GM13976 (cell line): ENCODE data around the gene GDF7.

Source experiments
- DNase-seq: peaks from one replicate; pipeline ENCODE4 v3.0.0; 2012; ENCODE audit warnings: low spot score
- in situ Hi-C: fragments of 300-500 bp; cut with MboI; formaldehyde crosslinking; loops from one replicate; pipeline ENCODE4 v1.12.0; 2022; ENCODE audit warnings: low sequenced_read_pairs, mixed read lengths, inconsistent platforms; ENCODE audit not compliant: unreplicated experiment
- TF ChIP-seq, protein P1 (sequence below): IDR thresholded peaks from 2 replicates; pipeline ENCODE4 v1.5.1; 2012; ENCODE audit warnings: borderline replicate concordance, mild to moderate bottlenecking; ENCODE audit not compliant: insufficient read depth; ENCODE audit errors: extremely low read depth, missing control alignments, control extremely low read depth

The GDF7 gene

DNA sequence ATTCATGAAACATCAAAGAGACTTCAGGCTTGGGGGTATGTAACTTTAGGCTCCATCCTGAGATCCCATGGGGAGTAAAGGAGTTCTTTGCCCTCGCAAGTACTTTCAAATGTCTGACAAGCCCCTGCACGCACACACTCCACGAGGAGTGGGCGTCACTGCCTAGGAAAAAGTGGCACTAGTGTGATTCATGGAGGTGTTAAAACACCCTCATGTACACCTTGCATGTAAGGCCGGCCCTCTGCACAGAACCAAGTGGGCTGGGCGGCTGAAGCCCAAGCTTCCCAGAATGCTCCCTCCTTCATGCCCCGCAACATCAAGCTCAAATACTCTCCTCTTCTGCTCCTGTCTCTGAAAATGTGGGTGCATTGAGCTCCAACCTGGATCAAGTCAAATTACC, 23.9 kb upstream of the GDF7 start:
- DNase-seq = no peak
- in situ Hi-C loops = loop anchor here (5.0 to 25.0 kb wide), 3 partner anchors 201 to 506 kb away; partner anchors contain the start of gene SDC1
- TF ChIP-seq, protein P1, sequence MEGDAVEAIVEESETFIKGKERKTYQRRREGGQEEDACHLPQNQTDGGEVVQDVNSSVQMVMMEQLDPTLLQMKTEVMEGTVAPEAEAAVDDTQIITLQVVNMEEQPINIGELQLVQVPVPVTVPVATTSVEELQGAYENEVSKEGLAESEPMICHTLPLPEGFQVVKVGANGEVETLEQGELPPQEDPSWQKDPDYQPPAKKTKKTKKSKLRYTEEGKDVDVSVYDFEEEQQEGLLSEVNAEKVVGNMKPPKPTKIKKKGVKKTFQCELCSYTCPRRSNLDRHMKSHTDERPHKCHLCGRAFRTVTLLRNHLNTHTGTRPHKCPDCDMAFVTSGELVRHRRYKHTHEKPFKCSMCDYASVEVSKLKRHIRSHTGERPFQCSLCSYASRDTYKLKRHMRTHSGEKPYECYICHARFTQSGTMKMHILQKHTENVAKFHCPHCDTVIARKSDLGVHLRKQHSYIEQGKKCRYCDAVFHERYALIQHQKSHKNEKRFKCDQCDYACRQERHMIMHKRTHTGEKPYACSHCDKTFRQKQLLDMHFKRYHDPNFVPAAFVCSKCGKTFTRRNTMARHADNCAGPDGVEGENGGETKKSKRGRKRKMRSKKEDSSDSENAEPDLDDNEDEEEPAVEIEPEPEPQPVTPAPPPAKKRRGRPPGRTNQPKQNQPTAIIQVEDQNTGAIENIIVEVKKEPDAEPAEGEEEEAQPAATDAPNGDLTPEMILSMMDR = no peak

DNA sequence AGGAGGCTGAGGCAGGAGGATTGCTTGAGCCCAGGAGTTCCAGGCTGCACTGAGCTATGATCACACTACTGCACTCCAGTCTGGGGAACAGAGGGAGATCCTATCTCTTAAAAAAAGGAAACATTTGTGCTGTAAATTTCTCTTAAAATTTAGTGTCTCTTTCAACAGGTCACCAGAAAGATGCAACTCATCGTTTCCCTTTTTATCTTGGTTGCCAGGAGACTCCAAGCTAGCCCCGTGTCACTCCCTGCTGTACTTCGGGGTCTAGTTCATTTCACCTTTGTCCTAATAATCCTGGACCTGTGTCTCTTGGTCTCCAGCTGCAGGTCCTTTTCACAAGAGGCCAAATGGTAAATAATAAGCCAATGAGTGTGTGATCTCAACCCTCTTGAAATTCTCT, 23.1 kb upstream of the GDF7 start:
- TF ChIP-seq, protein P1 = no peak
- in situ Hi-C loops = loop anchor here (5.0 to 25.0 kb wide), 3 partner anchors 202 to 507 kb away; partner anchors contain the start of gene SDC1
- DNase-seq = no peak

DNA sequence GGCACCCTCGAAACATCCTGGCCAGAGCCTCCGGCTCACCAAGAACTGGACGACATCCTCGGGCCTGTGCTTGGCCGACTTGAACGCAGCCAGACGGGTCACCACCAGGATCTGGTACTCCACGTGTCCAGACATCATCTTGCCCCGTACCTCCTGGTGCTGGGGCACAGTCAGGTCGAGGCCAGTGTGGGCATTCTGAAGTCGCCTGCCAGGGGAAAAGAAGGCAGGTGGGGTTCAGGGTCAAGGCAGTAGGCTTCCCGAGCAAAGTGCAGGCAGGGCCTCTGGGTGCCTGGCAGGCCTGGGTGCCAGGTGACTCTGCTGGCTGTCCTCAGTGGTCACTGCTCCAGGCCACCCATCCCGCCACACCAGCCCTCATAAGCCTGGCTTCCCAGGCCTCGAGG, 21.6 kb upstream of the GDF7 start:
- in situ Hi-C loops = loop anchor here (25.0 kb wide), 2 partner anchors 408 to 508 kb away; partner anchors contain the start of gene SDC1
- TF ChIP-seq, protein P1 = no peak
- no peak for DNase-seq

DNA sequence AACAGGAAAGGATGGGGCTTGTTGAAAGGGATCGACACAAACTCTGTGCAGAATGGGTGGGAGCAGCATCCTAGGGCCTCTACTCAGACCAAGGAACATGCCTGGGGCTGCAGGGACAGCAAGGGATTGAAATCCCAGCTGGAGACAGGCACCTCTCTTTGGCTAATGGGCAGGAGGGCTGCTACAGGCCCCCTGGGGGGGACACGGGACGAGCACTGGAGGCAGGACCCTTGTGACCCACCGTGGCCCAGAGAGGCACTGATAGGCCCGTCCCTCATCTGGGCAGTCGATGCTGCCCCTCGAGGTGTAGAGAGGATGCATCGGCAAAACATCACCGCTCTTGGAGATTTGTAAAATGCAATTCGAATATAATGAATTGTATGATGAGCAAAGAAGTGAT, 21.2 kb upstream of the GDF7 start:
- TF ChIP-seq, protein P1 = no peak
- in situ Hi-C loops = loop anchor here (25.0 kb wide), 2 partner anchors 408 to 508 kb away; partner anchors contain the start of gene SDC1
- DNase-seq = no peak

DNA sequence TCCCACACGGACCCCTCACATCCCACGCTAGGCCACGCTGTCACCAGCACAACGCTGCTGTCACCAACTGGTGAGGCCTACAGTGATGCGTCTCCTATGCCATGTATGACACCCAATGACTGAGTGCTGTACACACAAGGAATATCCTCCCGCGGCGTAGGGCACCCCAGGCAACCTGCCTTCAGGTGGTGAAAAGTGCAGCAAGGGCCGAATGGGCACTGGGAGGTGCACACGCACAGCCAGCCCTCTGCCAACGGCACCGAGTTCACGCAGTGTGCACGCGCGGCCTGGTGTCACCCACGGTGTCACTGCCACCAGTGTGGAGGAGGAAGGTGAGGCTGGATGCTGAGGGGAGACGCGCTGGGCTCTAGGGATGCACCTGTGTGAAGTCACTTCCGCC, 20.5 kb upstream of the GDF7 start:
- DNase-seq = no peak
- in situ Hi-C loops = loop anchor here (25.0 kb wide), 2 partner anchors 409 to 509 kb away; partner anchors contain the start of gene SDC1
- TF ChIP-seq, protein P1 = no peak

DNA sequence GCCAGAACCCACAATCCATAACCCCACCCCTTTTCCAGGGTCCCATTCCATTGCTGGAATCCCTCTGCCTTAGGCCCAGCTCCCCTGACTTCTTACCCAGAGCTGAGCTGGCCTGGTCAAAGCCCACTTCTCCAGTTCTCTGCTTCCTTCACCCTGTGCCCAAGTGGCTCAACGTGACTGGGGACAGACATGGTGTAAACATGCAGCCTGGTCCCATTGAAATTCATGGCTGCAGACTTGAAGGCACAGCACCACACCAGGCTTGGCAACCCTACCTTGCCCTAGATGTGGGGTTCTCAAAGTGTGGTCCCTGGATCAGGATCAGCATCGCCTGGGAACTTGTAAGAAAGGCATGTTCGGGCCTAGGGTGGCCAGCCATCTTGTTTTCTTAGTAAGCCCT, 19.7 kb upstream of the GDF7 start:
- in situ Hi-C loops = loop anchor here (25.0 kb wide), 2 partner anchors 410 to 510 kb away; partner anchors contain the start of gene SDC1
- TF ChIP-seq, protein P1 = no peak
- DNase-seq = no peak
